HepG2 (cell line): Measurements from ENCODE around the gene KIF5B. TPM values are rescaled to one million over a fixed set of nuclear protein-coding genes. Genes with fewer than 3 reads are reported as not detected.

Source experiments
- KDM6A ChIP-seq: IDR thresholded peaks from 2 replicates; pipeline ENCODE4 v1.6.1; 2016; ENCODE audit warnings: low read depth
- KIAA2018 ChIP-seq: sonication (generic); formaldehyde crosslinking; IDR thresholded peaks from 2 replicates; pipeline ENCODE4 v1.5.0; 2020; ENCODE audit warnings: mild to moderate bottlenecking, missing genetic modification reagents, borderline replicate concordance
- KMT2B ChIP-seq: IDR thresholded peaks from 2 replicates; pipeline ENCODE4 v1.6.1; 2016; ENCODE audit warnings: missing genetic modification reagents, missing compliant biosample characterization
- MED8 ChIP-seq: sonication (generic); formaldehyde crosslinking; IDR thresholded peaks from 2 replicates; pipeline ENCODE4 v1.8.1; 2023; ENCODE audit warnings: mild to moderate bottlenecking, missing genetic modification reagents; ENCODE audit not compliant: insufficient replicate concordance
- MEIS2 ChIP-seq: sonication (generic); formaldehyde crosslinking; IDR thresholded peaks from 2 replicates; pipeline ENCODE4 v1.9.0; 2021; ENCODE audit warnings: mild to moderate bottlenecking, missing genetic modification reagents
- MIER3 ChIP-seq: IDR thresholded peaks from 2 replicates; pipeline ENCODE4 v1.6.1; 2016; ENCODE audit warnings: missing compliant biosample characterization, borderline replicate concordance
- MTF2 ChIP-seq: sonication (generic); formaldehyde crosslinking; IDR thresholded peaks from 2 replicates; pipeline ENCODE4 v1.5.0; 2020; ENCODE audit warnings: missing genetic modification reagents, borderline replicate concordance
- NCOA5 ChIP-seq: sonication (generic); formaldehyde crosslinking; IDR thresholded peaks from 2 replicates; pipeline ENCODE4 v1.4.0; 2020; ENCODE audit warnings: missing genetic modification reagents
- STAG1 ChIP-seq: sonication (generic); formaldehyde crosslinking; IDR thresholded peaks from 2 replicates; pipeline ENCODE4 v1.4.0; 2020; ENCODE audit warnings: missing genetic modification reagents
- TCF7 ChIP-seq: sonication (generic); IDR thresholded peaks from 2 replicates; pipeline ENCODE4 v1.6.1; 2016; ENCODE audit warnings: antibody characterized with exemption, low read depth
- TSC22D2 ChIP-seq: sonication (generic); formaldehyde crosslinking; IDR thresholded peaks from 2 replicates; pipeline ENCODE4 v1.5.1; 2020; ENCODE audit warnings: missing genetic modification reagents, mild to moderate bottlenecking, borderline replicate concordance
- WIZ ChIP-seq: sonication (generic); formaldehyde crosslinking; IDR thresholded peaks from 2 replicates; pipeline ENCODE4 v1.5.1; 2020; ENCODE audit warnings: mild to moderate bottlenecking, missing genetic modification reagents
- ZNF17 ChIP-seq: sonication (generic); formaldehyde crosslinking; IDR thresholded peaks from 2 replicates; pipeline ENCODE4 v1.5.0; 2020; ENCODE audit warnings: mild to moderate bottlenecking, missing genetic modification reagents
- ZNF280D ChIP-seq: sonication (generic); formaldehyde crosslinking; IDR thresholded peaks from 2 replicates; pipeline ENCODE4 v1.5.1; 2020; ENCODE audit warnings: mild to moderate bottlenecking, missing genetic modification reagents
- ZNF331 ChIP-seq: sonication (generic); formaldehyde crosslinking; IDR thresholded peaks from 2 replicates; pipeline ENCODE4 v1.4.0; 2020; ENCODE audit warnings: missing genetic modification reagents
- ZNF546 ChIP-seq: sonication (generic); formaldehyde crosslinking; conservative IDR thresholded peaks from 2 replicates; pipeline ENCODE4 v1.8.1; 2023; ENCODE audit warnings: mild to moderate bottlenecking, missing genetic modification reagents
- ZNF724P ChIP-seq: sonication (generic); formaldehyde crosslinking; IDR thresholded peaks from 2 replicates; pipeline ENCODE4 v1.8.0; 2022; ENCODE audit warnings: missing genetic modification reagents, borderline replicate concordance
- ZNF841 ChIP-seq: sonication (generic); formaldehyde crosslinking; IDR thresholded peaks from 2 replicates; pipeline ENCODE4 v1.8.1; 2023; ENCODE audit warnings: missing genetic modification reagents, borderline replicate concordance
- polyA plus RNA-seq, 8 experiments: library from polyadenylated mRNA; depleted of rRNA in 3 of 8; stranded (reverse) in 7 of 8; unstranded in 1 of 8; fragments of >200 nt; fragmentation: Illumina TruSeq in 4 of 8; extraction: Trizol in 4 of 8; gene quantifications; 2 replicates each; pipeline versions ENCODE4 v1.2.1 to v1.2.3, GENCODE V29; 2011 to 2016; ENCODE audit warnings: low read depth in 4 of 8, missing spikeins in 1 of 8, mixed read lengths in 1 of 8; ENCODE audit not compliant: insufficient read depth in 1 of 8
- total RNA-seq, 5 experiments: library from RNA; depleted of rRNA; stranded (reverse); fragments of >200 nt; fragmentation: Illumina TruSeq; extraction: Trizol; gene quantifications; 2 replicates each; pipeline ENCODE4 v1.2.3, GENCODE V29; 2016; ENCODE audit warnings: low read depth in 1 of 5

KIF5B gene
- total and polyA plus RNA-seq, 2 of the 13 experiments (the other 11 are each of a cell fraction or from before 2014, with no cell fraction given) = 34.3 to 133 TPM

GRCh38 chr10:32104622-32105509 lies 48.6 kb upstream of the KIF5B start (continued):
- TF ChIP-seq ZNF724P (CRISPR knock-in tag) (no peak), MEIS2 (no peak), ZNF17 (CRISPR knock-in tag) (no peak), STAG1 (no peak), ZNF331 (0 out of 2 replicates have a peak, but pooled peaks have one; percentile 50), NCOA5 (CRISPR knock-in tag) (no peak), TSC22D2 (no peak), MED8 (CRISPR knock-in tag) (no peak), MTF2 (CRISPR knock-in tag) (no peak), ZNF546 (CRISPR knock-in tag) (no peak), KDM6A (CRISPR knock-in tag) (no peak), MIER3 (CRISPR knock-in tag) (no peak), TCF7 (peak; percentile 38), ZNF841 (no peak), WIZ (CRISPR knock-in tag) (no peak), ZNF280D (CRISPR knock-in tag) (no peak), KIAA2018 (no peak), KMT2B (CRISPR knock-in tag) (no peak)
